GM23338 (cell line): ENCODE data around the gene HPS5. TPM values are rescaled to one million over a fixed set of nuclear protein-coding genes. Genes with fewer than 3 reads are reported as not detected.

Experiments used
- ATAC-seq: fragments of 200-7000 bp; cut with Tn5 transposase; 3 replicates; pipeline ENCODE4 v1.9.1; 2020
- DNase-seq: peaks from one replicate; pipeline ENCODE4 v3.0.0-alpha.2; 2015; ENCODE audit warnings: low spot score
- H2AFZ ChIP-seq: fragments of 200-600 bp; sonication (generic); 2 replicates; pipeline ENCODE4 v1.8.0; 2016; ENCODE audit warnings: antibody characterized with exemption, mild to moderate bottlenecking, moderate library complexity
- H3F3A ChIP-seq: fragments of 200-600 bp; sonication (generic); replicated peaks from 2 replicates; pipeline ENCODE4 v1.8.0; 2017; ENCODE audit warnings: antibody characterized with exemption, mixed run types, low read depth
- H3K27ac ChIP-seq: fragments of 200-600 bp; sonication (generic); 2 replicates; pipeline ENCODE4 v1.6.1; 2016; ENCODE audit warnings: low read depth
- H3K27me3 ChIP-seq: fragments of 200-600 bp; sonication (generic); 2 replicates; pipeline ENCODE4 v1.8.0; 2016; ENCODE audit warnings: mild to moderate bottlenecking, mixed run types, moderate library complexity; ENCODE audit not compliant: insufficient read depth
- H3K36me3 ChIP-seq: fragments of 200-600 bp; sonication (generic); 2 replicates; pipeline ENCODE4 v1.8.0; 2016; ENCODE audit warnings: mild to moderate bottlenecking; ENCODE audit not compliant: insufficient read depth
- H3K4me1 ChIP-seq: fragments of 200-600 bp; sonication (generic); 2 replicates; pipeline ENCODE4 v1.8.0; 2016; ENCODE audit warnings: mild to moderate bottlenecking, moderate library complexity; ENCODE audit not compliant: insufficient read depth
- H3K4me2 ChIP-seq: fragments of 200-600 bp; sonication (generic); 2 replicates; pipeline ENCODE4 v1.7.1; 2017; ENCODE audit warnings: mixed run types
- H3K4me3 ChIP-seq: fragments of 200-600 bp; sonication (generic); 2 replicates; pipeline ENCODE4 v1.6.1; 2016; ENCODE audit warnings: mixed run types
- H3K79me2 ChIP-seq: fragments of 200-600 bp; sonication (generic); replicated peaks from 2 replicates; pipeline ENCODE4 v1.8.0; 2017; ENCODE audit warnings: mild to moderate bottlenecking; ENCODE audit not compliant: insufficient read depth
- H3K9me2 ChIP-seq: fragments of 200-600 bp; sonication (generic); 2 replicates; pipeline ENCODE4 v1.8.0; 2017; ENCODE audit not compliant: insufficient read depth
- H4K20me1 ChIP-seq: fragments of 200-600 bp; sonication (generic); replicated peaks from 2 replicates; pipeline ENCODE4 v1.8.0; 2017; ENCODE audit warnings: mild to moderate bottlenecking; ENCODE audit not compliant: insufficient read depth
- H3K27ac Mint-ChIP-seq: 2 replicates; pipeline ENCODE4 v1.8.0; 2020; ENCODE audit warnings: inconsistent platforms, mild to moderate bottlenecking, moderate library complexity, mixed read lengths
- H3K27me3 Mint-ChIP-seq: 3 replicates; pipeline ENCODE4 v1.8.0; 2022; ENCODE audit warnings: low read depth, mild to moderate bottlenecking, moderate library complexity, mixed read lengths, inconsistent platforms; ENCODE audit not compliant: insufficient read depth, poor library complexity
- H3K36me3 Mint-ChIP-seq: 3 replicates; pipeline ENCODE4 v1.8.0; 2021; ENCODE audit warnings: low read depth, mild to moderate bottlenecking, inconsistent platforms, moderate library complexity, mixed read lengths
- H3K4me1 Mint-ChIP-seq: 3 replicates; pipeline ENCODE4 v1.8.0; 2020; ENCODE audit warnings: mild to moderate bottlenecking, inconsistent platforms, mixed read lengths
- H3K4me3 Mint-ChIP-seq: 3 replicates; pipeline ENCODE4 v1.8.0; 2021; ENCODE audit warnings: moderate library complexity, mild to moderate bottlenecking, inconsistent platforms, mixed read lengths
- H3K9me3 Mint-ChIP-seq: 3 replicates; pipeline ENCODE4 v1.8.0; 2020; ENCODE audit warnings: moderate library complexity, mild to moderate bottlenecking, inconsistent platforms, mixed read lengths
- CREB1 ChIP-seq: fragments of 250-450 bp; sonication (Bioruptor Pico); IDR thresholded peaks from 2 replicates; pipeline ENCODE4 v1.5.0; 2020; ENCODE audit warnings: low read depth, mild to moderate bottlenecking, moderate library complexity
- ETS1 ChIP-seq: IDR thresholded peaks from 2 replicates; pipeline ENCODE4 v1.6.1; 2016; ENCODE audit warnings: antibody characterized with exemption
- EZH2 ChIP-seq: fragments of 200-600 bp; sonication (generic); IDR thresholded peaks from one replicate; pipeline ENCODE4 v1.8.0; 2017; ENCODE audit warnings: antibody characterized with exemption, mild to moderate bottlenecking, low read depth; ENCODE audit not compliant: unreplicated experiment
- EZH2phosphoT487 ChIP-seq: fragments of 200-600 bp; sonication (generic); IDR thresholded peaks from one replicate; pipeline ENCODE4 v1.8.1; 2018; ENCODE audit warnings: antibody characterized with exemption; ENCODE audit not compliant: unreplicated experiment
- JUNB ChIP-seq: IDR thresholded peaks from one replicate; pipeline ENCODE4 v1.6.1; 2016; ENCODE audit warnings: antibody characterized with exemption; ENCODE audit not compliant: unreplicated experiment
- POLR2AphosphoS5 ChIP-seq: IDR thresholded peaks from 2 replicates; pipeline ENCODE4 v1.6.1; 2016; ENCODE audit warnings: antibody characterized with exemption, low read depth
- long read RNA-seq: library from polyadenylated mRNA; unstranded; transcript quantifications from one replicate; pipeline ENCODE4 v2.0.0, GENCODE V29; 2020; ENCODE audit not compliant: unreplicated experiment
- polyA plus RNA-seq: library from polyadenylated mRNA; unstranded; fragments of >200 nt; fragmentation: Nextera tagmentation; extraction: Ambion mirVana; gene quantifications from 2 replicates; pipeline ENCODE4 v1.2.1, GENCODE V29; 2016
- total RNA-seq: library from RNA; depleted of rRNA; stranded (reverse); fragments of >200 nt; shearing (Covaris generic); gene quantifications from 2 replicates; pipeline ENCODE4 v1.2.3, GENCODE V29; 2014; rRNA removed
- TF ChIP-seq, protein P1 (sequence below), 2 experiments: fragments of 200-600 bp in 1 of 2; sonication (generic) in 1 of 2; conservative IDR thresholded peaks; 2 replicates each; pipeline versions ENCODE4 v1.5.1 to v1.6.1; 2016 to 2017; ENCODE audit warnings: antibody characterized with exemption in 2 of 2, low read depth in 2 of 2, mild to moderate bottlenecking in 2 of 2, moderate library complexity in 1 of 2
- TF ChIP-seq, protein P2 (sequence below): fragments of 250-450 bp; sonication (Bioruptor Pico); IDR thresholded peaks from 2 replicates; pipeline ENCODE4 v1.5.0; 2020; ENCODE audit warnings: mild to moderate bottlenecking, moderate library complexity

Gene HPS5
- total RNA-seq (16.2 and 18.6 TPM in 2 replicates), polyA plus RNA-seq (9.4 and 11.5 TPM in 2 replicates)
- long read RNA-seq, partial matches to known transcripts, result 5 of 5 reads
- long read RNA-seq, other reads (novel, unspliced or antisense), result 0 of 5 reads

DNA sequence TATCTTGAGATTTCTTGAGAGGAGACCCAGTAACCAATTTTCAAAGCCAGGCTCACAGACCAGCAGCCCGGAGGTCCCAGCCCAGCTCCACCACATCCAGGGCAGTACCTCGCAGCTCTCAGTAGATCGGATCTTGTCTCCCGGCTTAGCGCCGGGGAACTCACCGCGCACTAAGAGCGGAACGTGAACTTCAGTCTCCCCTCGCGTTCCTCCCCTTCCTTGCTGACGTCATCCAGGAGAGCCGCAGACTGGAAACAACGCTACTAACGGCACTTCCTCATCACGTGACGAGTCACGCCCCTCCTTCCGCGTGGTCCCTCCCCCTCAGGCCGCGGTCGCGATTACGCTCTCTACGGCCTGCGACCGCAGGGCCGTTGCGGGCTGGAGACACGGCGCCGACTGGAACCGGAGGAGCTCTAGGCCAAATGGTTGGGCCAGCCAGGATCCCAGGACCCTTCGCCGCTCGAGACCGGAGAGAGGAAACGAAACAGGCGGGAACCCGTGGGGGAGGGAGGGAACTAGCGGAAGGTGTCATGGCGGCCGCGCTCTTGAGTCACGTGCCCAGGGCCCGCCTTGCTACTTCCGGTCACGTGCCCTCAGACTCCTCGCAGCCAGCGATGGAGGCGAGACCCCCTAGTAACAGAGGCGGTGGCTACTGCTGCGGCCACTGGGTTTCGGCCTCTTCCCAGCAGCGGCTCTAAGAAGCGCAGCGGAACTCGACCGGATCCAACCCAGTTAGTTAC lies at the start of gene HPS5, which contains the start of gene GTF2H1:
Gene HPS5, minus strand, starts transcription at position 172 of the 743 bp plus-strand sequence. CDS start 4,282 bp downstream, outside the sequence.
Gene GTF2H1, plus strand, starts transcription at position 599 of the 743 bp plus-strand sequence. CDS start 10,508 bp downstream, outside the sequence.
- Mint-ChIP-seq H3K27me3 (peaks cover 7% of the 10 kb centered on the region), H3K36me3 (peaks cover 15% of the 10 kb centered on the region), H3K9me3 (no peaks in the 10 kb centered on the region), H3K4me1 (peaks cover 30% of the 10 kb centered on the region), H3K27ac (peak within 1 kb of the TSS; percentile 99), H3K4me3 (peak within 1 kb of the TSS; percentile 97)
- H3K79me2 ChIP-seq, result peaks cover 91% of the 10 kb centered on the region
- peak within 1 kb of the TSS; percentile 97 for H3K27ac ChIP-seq
- peak within 1 kb of the TSS; percentile 94 for H3K4me2 ChIP-seq
- peaks cover 19% of the 10 kb centered on the region for H3K4me1 ChIP-seq
- no peaks in the 10 kb centered on the region for H3K27me3 ChIP-seq
- H3K9me2 ChIP-seq, result no peaks in the 10 kb centered on the region
- TF ChIP-seq JUNB (no peak), CREB1 (CRISPR knock-in tag) (peak; percentile 98), POLR2AphosphoS5 (peak; percentile 86), EZH2phosphoT487 (no peak), EZH2 (no peak), ETS1 (peak; percentile 78)
- TF ChIP-seq, protein P1, sequence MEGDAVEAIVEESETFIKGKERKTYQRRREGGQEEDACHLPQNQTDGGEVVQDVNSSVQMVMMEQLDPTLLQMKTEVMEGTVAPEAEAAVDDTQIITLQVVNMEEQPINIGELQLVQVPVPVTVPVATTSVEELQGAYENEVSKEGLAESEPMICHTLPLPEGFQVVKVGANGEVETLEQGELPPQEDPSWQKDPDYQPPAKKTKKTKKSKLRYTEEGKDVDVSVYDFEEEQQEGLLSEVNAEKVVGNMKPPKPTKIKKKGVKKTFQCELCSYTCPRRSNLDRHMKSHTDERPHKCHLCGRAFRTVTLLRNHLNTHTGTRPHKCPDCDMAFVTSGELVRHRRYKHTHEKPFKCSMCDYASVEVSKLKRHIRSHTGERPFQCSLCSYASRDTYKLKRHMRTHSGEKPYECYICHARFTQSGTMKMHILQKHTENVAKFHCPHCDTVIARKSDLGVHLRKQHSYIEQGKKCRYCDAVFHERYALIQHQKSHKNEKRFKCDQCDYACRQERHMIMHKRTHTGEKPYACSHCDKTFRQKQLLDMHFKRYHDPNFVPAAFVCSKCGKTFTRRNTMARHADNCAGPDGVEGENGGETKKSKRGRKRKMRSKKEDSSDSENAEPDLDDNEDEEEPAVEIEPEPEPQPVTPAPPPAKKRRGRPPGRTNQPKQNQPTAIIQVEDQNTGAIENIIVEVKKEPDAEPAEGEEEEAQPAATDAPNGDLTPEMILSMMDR (conservative IDR thresholded peaks at IDR 0.05; ENCODE audit: low read depth in 2 of 2), result no peak
- TF ChIP-seq, protein P2, sequence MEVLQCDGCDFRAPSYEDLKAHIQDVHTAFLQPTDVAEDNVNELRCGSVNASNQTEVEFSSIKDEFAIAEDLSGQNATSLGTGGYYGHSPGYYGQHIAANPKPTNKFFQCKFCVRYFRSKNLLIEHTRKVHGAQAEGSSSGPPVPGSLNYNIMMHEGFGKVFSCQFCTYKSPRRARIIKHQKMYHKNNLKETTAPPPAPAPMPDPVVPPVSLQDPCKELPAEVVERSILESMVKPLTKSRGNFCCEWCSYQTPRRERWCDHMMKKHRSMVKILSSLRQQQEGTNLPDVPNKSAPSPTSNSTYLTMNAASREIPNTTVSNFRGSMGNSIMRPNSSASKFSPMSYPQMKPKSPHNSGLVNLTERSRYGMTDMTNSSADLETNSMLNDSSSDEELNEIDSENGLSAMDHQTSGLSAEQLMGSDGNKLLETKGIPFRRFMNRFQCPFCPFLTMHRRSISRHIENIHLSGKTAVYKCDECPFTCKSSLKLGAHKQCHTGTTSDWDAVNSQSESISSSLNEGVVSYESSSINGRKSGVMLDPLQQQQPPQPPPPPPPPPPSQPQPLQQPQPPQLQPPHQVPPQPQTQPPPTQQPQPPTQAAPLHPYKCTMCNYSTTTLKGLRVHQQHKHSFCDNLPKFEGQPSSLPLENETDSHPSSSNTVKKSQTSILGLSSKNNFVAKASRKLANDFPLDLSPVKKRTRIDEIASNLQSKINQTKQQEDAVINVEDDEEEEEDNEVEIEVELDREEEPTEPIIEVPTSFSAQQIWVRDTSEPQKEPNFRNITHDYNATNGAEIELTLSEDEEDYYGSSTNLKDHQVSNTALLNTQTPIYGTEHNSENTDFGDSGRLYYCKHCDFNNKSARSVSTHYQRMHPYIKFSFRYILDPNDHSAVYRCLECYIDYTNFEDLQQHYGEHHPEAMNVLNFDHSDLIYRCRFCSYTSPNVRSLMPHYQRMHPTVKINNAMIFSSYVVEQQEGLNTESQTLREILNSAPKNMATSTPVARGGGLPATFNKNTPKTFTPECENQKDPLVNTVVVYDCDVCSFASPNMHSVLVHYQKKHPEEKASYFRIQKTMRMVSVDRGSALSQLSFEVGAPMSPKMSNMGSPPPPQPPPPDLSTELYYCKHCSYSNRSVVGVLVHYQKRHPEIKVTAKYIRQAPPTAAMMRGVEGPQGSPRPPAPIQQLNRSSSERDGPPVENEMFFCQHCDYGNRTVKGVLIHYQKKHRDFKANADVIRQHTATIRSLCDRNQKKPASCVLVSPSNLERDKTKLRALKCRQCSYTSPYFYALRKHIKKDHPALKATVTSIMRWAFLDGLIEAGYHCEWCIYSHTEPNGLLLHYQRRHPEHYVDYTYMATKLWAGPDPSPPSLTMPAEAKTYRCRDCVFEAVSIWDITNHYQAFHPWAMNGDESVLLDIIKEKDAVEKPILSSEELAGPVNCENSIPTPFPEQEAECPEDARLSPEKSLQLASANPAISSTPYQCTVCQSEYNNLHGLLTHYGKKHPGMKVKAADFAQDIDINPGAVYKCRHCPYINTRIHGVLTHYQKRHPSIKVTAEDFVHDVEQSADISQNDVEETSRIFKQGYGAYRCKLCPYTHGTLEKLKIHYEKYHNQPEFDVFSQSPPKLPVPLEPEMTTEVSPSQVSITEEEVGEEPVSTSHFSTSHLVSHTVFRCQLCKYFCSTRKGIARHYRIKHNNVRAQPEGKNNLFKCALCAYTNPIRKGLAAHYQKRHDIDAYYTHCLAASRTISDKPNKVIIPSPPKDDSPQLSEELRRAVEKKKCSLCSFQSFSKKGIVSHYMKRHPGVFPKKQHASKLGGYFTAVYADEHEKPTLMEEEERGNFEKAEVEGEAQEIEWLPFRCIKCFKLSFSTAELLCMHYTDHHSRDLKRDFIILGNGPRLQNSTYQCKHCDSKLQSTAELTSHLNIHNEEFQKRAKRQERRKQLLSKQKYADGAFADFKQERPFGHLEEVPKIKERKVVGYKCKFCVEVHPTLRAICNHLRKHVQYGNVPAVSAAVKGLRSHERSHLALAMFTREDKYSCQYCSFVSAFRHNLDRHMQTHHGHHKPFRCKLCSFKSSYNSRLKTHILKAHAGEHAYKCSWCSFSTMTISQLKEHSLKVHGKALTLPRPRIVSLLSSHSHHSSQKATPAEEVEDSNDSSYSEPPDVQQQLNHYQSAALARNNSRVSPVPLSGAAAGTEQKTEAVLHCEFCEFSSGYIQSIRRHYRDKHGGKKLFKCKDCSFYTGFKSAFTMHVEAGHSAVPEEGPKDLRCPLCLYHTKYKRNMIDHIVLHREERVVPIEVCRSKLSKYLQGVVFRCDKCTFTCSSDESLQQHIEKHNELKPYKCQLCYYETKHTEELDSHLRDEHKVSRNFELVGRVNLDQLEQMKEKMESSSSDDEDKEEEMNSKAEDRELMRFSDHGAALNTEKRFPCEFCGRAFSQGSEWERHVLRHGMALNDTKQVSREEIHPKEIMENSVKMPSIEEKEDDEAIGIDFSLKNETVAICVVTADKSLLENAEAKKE (CRISPR knock-in tag), result no peak
- peak; percentile 94 for ATAC-seq
- peaks cover 15% of the 10 kb centered on the region for H3K36me3 ChIP-seq
- no peaks in the 10 kb centered on the region for H3F3A ChIP-seq
- peak; percentile 99 for DNase-seq
- H3K4me3 ChIP-seq, result peak within 1 kb of the TSS; percentile 83
- no peaks in the 10 kb centered on the region; the same call in 1 of the 2 replicates for H4K20me1 ChIP-seq
- peak within 1 kb of the TSS; percentile 92 for H2AFZ ChIP-seq
